Measurements from ENCODE around the gene UBE2S.

DNA sequence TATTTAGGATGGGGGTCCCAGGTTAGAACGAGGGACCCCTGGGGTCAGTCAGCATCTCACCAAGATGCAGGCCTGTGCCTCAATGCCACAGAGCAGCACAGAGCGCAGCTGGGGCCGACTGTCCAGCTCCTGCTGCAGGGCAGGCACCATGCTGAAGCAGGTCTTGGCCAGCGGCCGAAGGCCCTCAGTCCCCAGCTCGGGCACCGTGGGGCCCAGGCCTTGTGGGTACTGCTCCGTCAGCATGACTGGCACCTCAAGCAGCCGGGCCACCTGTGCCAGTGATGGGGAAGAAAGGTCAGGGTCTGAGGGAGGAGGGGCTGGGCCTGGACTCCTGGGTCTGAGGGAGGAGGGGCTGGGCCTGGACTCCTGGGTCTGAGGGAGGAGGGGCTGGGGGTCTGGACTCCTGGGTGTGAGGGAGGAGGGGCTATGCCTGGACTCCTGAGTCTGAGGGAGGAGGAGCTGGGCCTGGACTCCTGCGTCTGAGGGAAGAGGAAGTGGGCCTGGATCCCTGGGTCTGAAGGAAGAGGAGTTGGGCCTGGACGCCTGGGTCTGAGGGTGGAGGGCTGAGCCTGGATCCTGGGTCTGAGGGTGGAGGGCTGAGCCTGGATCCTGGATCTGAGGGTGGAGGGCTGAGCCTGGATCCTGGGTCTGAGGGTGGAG, 48.1 kb upstream of the UBE2S start:
- TF ChIP-seq CTCF (conservative IDR thresholded peaks at IDR 0.05; ENCODE audit: low read length) (no peak), EZH2phosphoT487 (IDR thresholded peaks at IDR 0.05; ENCODE audit: borderline replicate concordance) (no peak)
